ENCODE results near the gene ITPRIPL2. TPM values are rescaled to one million over a fixed set of nuclear protein-coding genes. Genes with fewer than 3 reads are reported as not detected.

Gene ITPRIPL2
- total RNA-seq, 3 donors from 2014 or later (not counting 1 experiment from before 2014, with no cell fraction given) = 0.18 to 5.7 (median 2.5) TPM

- H3K9me3 Mint-ChIP-seq = no peaks in the 10 kb centered on the region
- peaks cover 0 to 7% of the 10 kb centered on the region in 2 donors for H3K4me1 Mint-ChIP-seq
- H3K4me3 Mint-ChIP-seq = no peak overlapping the region
- Histone ChIP-seq H3K27me3 (ENCODE audit: control insufficient read depth, insufficient read depth, low read length) (peaks cover 4% of the 10 kb centered on the region), H3K4me3 (ENCODE audit: low read length) (no peak overlapping the region), H3K9me3 (ENCODE audit: control insufficient read depth, insufficient read depth, low read length) (no peaks in the 10 kb centered on the region), H3K27ac (ENCODE audit: low read length) (no peak overlapping the region), H3K4me1 (ENCODE audit: control insufficient read depth, insufficient read depth, low read length) (peaks cover 10% of the 10 kb centered on the region), H3K36me3 (ENCODE audit: control insufficient read depth, insufficient read depth, low read length) (no peaks in the 10 kb centered on the region)
- TF ChIP-seq, protein P1, sequence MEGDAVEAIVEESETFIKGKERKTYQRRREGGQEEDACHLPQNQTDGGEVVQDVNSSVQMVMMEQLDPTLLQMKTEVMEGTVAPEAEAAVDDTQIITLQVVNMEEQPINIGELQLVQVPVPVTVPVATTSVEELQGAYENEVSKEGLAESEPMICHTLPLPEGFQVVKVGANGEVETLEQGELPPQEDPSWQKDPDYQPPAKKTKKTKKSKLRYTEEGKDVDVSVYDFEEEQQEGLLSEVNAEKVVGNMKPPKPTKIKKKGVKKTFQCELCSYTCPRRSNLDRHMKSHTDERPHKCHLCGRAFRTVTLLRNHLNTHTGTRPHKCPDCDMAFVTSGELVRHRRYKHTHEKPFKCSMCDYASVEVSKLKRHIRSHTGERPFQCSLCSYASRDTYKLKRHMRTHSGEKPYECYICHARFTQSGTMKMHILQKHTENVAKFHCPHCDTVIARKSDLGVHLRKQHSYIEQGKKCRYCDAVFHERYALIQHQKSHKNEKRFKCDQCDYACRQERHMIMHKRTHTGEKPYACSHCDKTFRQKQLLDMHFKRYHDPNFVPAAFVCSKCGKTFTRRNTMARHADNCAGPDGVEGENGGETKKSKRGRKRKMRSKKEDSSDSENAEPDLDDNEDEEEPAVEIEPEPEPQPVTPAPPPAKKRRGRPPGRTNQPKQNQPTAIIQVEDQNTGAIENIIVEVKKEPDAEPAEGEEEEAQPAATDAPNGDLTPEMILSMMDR (IDR thresholded peaks at IDR 0.05) = no peak
- DNase-seq (no peak), ATAC-seq (no peak)
- 97% methylated on average over 6 of the region's 6 CpGs for WGBS (ENCODE audit: insufficient coverage)
- no peak overlapping the region for H3K27ac Mint-ChIP-seq
- peaks cover 6 to 7% of the 10 kb centered on the region in 2 donors for H3K27me3 Mint-ChIP-seq (ENCODE audit: low read depth in 2 of 2)
- no peaks in the 10 kb centered on the region for H3K36me3 Mint-ChIP-seq
- intact Hi-C loops (cut with micrococcal nuclease) = no loop called here
Measured at GRCh38 chr16:19090916-19091315, 22.8 kb upstream of the ITPRIPL2 start.

DNA sequence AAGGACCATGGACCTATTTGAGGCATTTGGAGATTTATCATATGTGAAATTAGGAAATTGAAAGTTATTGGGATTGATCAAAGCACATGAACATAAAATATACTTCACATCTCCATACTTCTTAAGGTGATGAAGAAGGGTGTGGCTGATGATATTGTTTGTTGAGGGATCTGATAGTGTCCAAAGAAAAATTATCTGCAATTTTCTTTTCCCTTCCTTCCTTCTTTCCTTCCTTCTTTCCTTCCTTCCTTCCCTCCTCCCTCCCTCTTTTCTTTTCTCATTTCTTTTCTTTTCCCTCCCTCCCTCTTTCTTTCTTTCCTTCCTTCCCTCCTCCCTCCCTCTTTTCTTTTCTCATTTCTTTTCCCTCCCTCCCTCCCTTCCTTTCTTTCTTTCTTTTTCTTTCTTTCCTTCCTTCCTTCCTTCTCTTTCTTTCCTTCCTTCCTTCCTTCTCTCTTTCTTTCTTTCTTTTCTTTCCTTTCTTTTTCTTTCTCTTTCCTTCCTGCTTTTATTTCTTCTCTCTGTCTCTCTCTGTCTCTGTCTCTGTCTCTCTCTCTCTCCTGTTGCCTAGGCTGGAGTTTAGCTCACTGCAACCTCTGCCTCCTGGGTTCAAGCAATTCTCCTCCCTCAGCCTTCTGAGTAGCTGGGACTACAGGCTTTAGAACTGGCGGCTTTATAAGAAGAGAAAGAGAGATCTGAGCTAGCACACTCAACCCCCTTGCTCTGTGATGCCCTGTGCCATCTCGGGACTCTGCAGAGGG, 20.9 kb upstream of the ITPRIPL2 start:
- Histone ChIP-seq H3K4me1 (ENCODE audit: control insufficient read depth, insufficient read depth, low read length) (no peaks in the 10 kb centered on the region), H3K27ac (ENCODE audit: low read length) (no peak overlapping the region), H3K9me3 (ENCODE audit: control insufficient read depth, insufficient read depth, low read length) (no peaks in the 10 kb centered on the region), H3K27me3 (ENCODE audit: control insufficient read depth, insufficient read depth, low read length) (no peaks in the 10 kb centered on the region), H3K36me3 (ENCODE audit: control insufficient read depth, insufficient read depth, low read length) (no peaks in the 10 kb centered on the region), H3K4me3 (ENCODE audit: low read length) (no peak overlapping the region)
- no peak overlapping the region for H3K27ac Mint-ChIP-seq
- H3K27me3 Mint-ChIP-seq (ENCODE audit: low read depth in 2 of 2) = peaks cover 3 to 6% of the 10 kb centered on the region in 2 donors
- 81% methylated on average over 2 of the region's 2 CpGs for WGBS (ENCODE audit: insufficient coverage)
- no peaks in the 10 kb centered on the region for H3K9me3 Mint-ChIP-seq
- H3K36me3 Mint-ChIP-seq = no peaks in the 10 kb centered on the region
- intact Hi-C loops (cut with micrococcal nuclease) = no loop called here
- no peak for DNase-seq
- TF ChIP-seq, protein P1 (IDR thresholded peaks at IDR 0.05) = no peak
- no peak overlapping the region for H3K4me3 Mint-ChIP-seq
- H3K4me1 Mint-ChIP-seq = no peaks in the 10 kb centered on the region
- no peak for ATAC-seq

GRCh38 chr16:19093631-19094541, 19.9 kb upstream of the ITPRIPL2 start:
- DNase-seq = no peak
- no peaks in the 10 kb centered on the region for H3K36me3 ChIP-seq (ENCODE audit: control insufficient read depth, insufficient read depth, low read length)
- H3K27ac Mint-ChIP-seq = no peak overlapping the region
- peaks cover 3 to 6% of the 10 kb centered on the region in 2 donors for H3K27me3 Mint-ChIP-seq (ENCODE audit: low read depth in 2 of 2)
- ATAC-seq = no peak
- H3K4me3 Mint-ChIP-seq = no peak overlapping the region
- no peaks in the 10 kb centered on the region for H3K36me3 Mint-ChIP-seq
- TF ChIP-seq, protein P1 (IDR thresholded peaks at IDR 0.05) = no peak
- no peak overlapping the region for H3K4me3 ChIP-seq (ENCODE audit: low read length)
- H3K9me3 ChIP-seq (ENCODE audit: control insufficient read depth, insufficient read depth, low read length) = no peaks in the 10 kb centered on the region
- no peaks in the 10 kb centered on the region for H3K4me1 Mint-ChIP-seq
- no peaks in the 10 kb centered on the region for H3K9me3 Mint-ChIP-seq
- H3K27ac ChIP-seq (ENCODE audit: low read length) = no peak overlapping the region
- intact Hi-C loops (cut with micrococcal nuclease) = no loop called here
- no peaks in the 10 kb centered on the region for H3K27me3 ChIP-seq (ENCODE audit: control insufficient read depth, insufficient read depth, low read length)
- 91% methylated on average over 15 of the region's 15 CpGs for WGBS (ENCODE audit: insufficient coverage)
- H3K4me1 ChIP-seq (ENCODE audit: control insufficient read depth, insufficient read depth, low read length) = no peaks in the 10 kb centered on the region

Measured in natural killer cell (primary cell).